Measurements from ENCODE around the gene TLE5.

TLE5 gene

GRCh38 chr19:3062165-3063105 is at the start of gene TLE5:
TLE5 (minus strand) TSS chr19:3062495; CDS start chr19:3062200, 295 bp downstream.
- in situ Hi-C loops (cut with HindIII; ENCODE audit: low sequenced_read_pairs), result no loop called here

- in situ Hi-C loops (cut with HindIII; ENCODE audit: low sequenced_read_pairs), result no loop called here
Observed at GRCh38 chr19:3111586-3112247, 49.4 kb upstream of the TLE5 start.

GRCh38 chr19:3110126-3110825 is 48.0 kb upstream of the TLE5 start:
- in situ Hi-C loops (cut with HindIII; ENCODE audit: low sequenced_read_pairs), result no loop called here

GRCh38 chr19:3109491-3109890 is 47.2 kb upstream of the TLE5 start:
- in situ Hi-C loops (cut with HindIII; ENCODE audit: low sequenced_read_pairs), result no loop called here

DNA sequence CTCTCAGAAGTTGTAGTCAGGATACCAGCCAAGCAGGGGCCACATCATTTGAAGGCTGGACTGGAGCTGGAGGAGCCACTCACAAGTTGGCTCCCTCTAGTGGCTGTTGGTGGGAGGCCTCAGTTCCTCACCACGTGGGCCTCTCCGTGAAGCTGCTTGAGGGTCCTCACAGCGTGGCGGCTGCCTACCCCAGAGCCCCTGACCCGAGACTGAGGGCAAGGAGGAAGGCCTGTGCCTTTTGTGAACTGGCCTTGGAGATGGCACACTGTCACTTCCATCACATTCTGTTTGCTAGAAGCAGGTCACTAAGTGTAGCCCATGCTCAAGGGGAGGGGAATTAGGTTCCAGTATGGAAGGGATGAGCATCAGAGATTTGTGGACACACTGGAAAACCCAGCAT is 46.5 kb upstream of the TLE5 start:
- in situ Hi-C loops (cut with HindIII; ENCODE audit: low sequenced_read_pairs), result no loop called here

DNA sequence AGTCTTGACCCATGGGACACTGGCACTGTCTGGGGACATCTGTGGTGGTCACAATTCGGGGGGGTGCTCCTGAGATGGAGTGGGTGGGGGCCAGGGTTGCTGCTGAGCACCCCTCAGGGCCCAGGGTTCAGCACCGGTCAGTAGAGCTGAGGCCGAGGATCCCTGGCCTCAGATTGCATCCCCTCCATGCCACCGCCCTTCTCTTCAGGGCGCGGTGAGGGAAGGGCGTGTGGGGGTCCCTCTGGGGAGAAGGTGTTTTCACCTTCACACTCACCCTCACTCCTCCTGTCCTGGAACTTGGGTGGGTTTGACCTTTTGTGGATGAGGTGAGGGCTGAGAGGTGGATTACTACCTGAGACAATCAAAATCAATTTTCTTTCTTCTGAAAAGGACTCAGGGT is 45.4 kb upstream of the TLE5 start:
- in situ Hi-C loops (cut with HindIII; ENCODE audit: low sequenced_read_pairs), result no loop called here

GRCh38 chr19:3106509-3107141 is 44.3 kb upstream of the TLE5 start:
- in situ Hi-C loops (cut with HindIII; ENCODE audit: low sequenced_read_pairs), result no loop called here

GRCh38 chr19:3105641-3106508 is 43.6 kb upstream of the TLE5 start:
- in situ Hi-C loops (cut with HindIII; ENCODE audit: low sequenced_read_pairs), result no loop called here

DNA sequence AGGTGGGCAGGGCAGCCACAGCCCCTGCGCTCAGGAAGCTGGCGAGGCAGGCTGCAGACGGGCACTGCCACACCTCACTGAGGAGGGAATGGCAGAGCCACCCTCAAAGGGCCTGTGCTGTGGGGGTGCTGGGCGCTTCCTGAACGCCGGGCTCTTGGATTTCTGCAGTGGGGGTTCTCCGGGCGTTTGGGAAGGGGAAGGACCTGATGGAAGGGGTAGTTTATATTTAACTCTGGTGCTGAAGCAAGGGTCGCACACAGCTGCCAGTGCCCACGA is 42.4 kb upstream of the TLE5 start:
- in situ Hi-C loops (cut with HindIII; ENCODE audit: low sequenced_read_pairs), result loop anchor here (5.0 kb wide), 2 partner anchors 73 to 77 kb away; partner anchors contain the start of genes S1PR4 and TLE2

- in situ Hi-C loops (cut with HindIII; ENCODE audit: low sequenced_read_pairs), result loop anchor here (5.0 kb wide), 2 partner anchors 75 kb away; partner anchors contain the start of genes S1PR4 and TLE2
Observed at GRCh38 chr19:3102239-3103140, 40.2 kb upstream of the TLE5 start.

DNA sequence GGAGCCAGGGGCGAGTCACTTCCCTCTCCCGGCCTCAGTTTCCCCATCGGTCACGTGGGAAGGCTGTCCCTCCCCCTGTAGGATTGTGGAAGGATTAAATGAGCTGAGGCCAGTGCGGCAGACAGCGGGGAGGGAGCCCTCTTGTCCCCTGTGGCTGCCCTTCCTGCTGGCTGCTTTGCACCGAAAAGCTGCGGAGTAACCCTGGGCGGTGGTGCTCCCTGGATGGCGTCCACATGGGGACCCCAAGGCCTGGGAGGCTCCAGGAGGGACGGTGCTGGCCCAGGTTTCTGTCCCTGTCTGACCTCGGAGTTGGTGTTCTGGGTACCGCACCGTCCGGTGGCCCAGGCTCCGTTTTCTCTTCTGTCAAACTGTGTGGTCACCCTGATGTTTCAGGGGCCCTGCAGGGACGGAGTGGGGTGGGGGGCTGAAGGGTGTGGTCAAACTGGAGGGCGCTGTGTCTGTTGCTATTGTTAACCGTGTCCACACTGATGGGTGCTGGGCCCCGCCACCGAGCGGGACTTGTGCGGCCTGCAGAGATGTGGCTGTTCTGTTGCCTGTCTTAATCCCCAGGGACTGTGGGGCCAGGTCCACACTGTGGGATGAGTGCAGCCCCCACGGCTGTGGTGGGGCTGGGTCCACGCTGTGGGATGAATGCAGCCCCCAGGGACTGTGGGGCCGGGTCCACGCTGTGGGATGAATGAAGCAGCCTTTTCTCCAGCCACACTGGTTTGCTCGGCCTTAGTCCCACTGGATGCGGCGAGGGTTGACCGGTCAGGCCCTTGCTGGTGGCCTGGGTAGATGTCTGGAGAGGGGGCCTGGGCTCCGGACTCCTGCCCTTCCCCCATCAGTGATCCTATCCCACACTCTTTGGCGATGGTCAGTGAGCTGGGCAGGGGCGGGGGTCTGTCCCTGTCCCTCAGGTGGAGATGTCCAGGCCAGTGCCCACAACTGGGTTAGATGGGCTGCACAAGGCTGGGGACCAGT is 38.7 kb upstream of the TLE5 start:
- in situ Hi-C loops (cut with HindIII; ENCODE audit: low sequenced_read_pairs), result loop anchor here (5.0 kb wide), 2 partner anchors 74 to 76 kb away; partner anchors contain the start of genes S1PR4 and TLE2

- in situ Hi-C loops (cut with HindIII; ENCODE audit: low sequenced_read_pairs), result loop anchor here (5.0 kb wide), 2 partner anchors 73 to 77 kb away; partner anchors contain the start of genes S1PR4 and TLE2
Observed at GRCh38 chr19:3100331-3100730, 38.0 kb upstream of the TLE5 start.

DNA sequence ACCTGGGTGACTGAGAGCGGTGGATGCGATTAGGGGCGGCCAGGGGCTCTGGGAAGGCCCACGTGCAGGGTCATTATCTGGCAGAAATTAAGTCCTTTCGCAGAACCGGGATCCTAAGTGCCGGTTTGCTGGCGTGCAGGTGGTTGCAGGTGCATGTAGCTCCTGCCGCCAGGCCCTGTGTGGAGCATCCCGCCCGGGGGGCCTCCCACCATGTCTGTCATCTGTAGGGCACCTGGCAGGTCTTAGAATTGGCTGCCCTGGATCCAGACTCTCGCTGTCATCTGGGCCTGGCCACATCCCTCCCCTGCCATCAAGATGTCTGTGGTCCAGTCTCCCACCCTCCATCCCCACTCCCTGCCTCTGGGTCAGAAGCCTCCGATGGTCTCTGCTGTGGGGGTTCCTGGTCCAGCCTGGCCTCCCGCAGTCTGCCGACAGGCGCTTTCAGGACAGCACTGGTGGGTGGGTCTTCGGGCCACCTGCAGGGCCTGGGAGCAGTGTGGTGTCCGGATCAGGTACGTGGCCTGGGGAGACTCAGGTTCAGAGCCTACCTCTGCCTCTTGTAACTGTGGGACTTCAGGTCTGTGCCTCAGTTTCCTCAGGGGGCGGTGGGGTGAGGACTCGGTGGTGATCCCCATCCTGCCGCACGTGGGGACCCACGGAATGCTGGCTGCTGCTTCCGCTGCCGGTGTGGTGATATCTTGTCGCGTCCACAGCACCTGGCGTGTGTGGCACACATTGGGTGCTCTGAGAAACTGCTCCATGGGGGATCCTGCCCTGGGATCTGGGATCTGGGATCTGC is 37.3 kb upstream of the TLE5 start:
- in situ Hi-C loops (cut with HindIII; ENCODE audit: low sequenced_read_pairs), result loop anchor here (5.0 kb wide), 2 partner anchors 72 to 78 kb away; partner anchors contain the start of genes S1PR4 and TLE2

GRCh38 chr19:3098515-3099346 is 36.4 kb upstream of the TLE5 start:
- in situ Hi-C loops (cut with HindIII; ENCODE audit: low sequenced_read_pairs), result no loop called here

DNA sequence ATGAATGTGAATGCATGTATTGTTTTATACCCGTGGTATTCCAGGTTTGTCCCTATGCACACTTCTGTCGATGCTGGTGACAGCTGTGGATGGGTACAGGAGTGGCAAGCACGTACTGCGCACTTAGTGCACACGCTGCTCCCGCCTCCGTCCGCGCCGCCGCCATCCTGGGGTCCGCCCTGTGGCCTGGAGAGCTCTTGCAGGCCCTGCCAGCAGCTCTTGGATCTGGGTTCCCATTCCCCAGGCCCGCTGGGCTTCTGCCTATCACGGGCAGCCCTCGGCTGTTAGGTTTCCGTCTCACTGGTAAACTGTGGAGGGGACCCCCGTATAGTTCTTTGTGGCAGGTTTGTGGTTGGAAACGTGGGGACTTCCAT is 35.8 kb upstream of the TLE5 start:
- in situ Hi-C loops (cut with HindIII; ENCODE audit: low sequenced_read_pairs), result no loop called here

DNA sequence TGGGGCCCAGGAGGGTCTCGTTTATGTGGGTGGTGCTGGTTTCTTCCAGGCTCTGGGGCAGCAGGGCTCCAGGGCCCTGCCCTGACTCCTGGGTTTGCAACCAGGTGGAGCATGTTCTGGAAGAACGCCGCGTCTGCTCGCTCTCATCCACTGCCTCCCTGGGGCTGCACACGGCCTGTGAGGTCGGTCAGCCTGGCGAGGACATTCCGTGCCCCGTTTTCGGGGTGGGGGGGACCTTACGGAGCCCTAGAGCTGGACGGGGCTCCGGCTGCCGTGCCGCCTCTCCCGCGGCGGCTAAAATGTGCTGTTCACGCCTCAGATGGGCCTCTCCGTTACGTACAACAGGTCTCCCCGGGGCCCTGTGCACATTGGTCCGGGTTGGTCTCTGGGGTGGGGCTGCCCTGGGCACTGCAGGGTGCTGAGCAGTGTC is 35.2 kb upstream of the TLE5 start:
- in situ Hi-C loops (cut with HindIII; ENCODE audit: low sequenced_read_pairs), result no loop called here
